GM19463 (cell line): ENCODE data around the gene FAM229B.
"Not testable (repeated sequence)": the region's sequence is repeated elsewhere in the genome, so short reads cannot be mapped to it uniquely, and the experiment has no call there.

ENCODE experiments used
- ATAC-seq: cut with Tn5 transposase; IDR thresholded peaks from one replicate; pipeline ENCODE4 v1.9.1; 2021; ENCODE audit warnings: mild to moderate bottlenecking, moderate library complexity; ENCODE audit not compliant: unreplicated experiment

The FAM229B gene, protein sequence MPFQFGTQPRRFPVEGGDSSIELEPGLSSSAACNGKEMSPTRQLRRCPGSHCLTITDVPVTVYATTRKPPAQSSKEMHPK

DNA sequence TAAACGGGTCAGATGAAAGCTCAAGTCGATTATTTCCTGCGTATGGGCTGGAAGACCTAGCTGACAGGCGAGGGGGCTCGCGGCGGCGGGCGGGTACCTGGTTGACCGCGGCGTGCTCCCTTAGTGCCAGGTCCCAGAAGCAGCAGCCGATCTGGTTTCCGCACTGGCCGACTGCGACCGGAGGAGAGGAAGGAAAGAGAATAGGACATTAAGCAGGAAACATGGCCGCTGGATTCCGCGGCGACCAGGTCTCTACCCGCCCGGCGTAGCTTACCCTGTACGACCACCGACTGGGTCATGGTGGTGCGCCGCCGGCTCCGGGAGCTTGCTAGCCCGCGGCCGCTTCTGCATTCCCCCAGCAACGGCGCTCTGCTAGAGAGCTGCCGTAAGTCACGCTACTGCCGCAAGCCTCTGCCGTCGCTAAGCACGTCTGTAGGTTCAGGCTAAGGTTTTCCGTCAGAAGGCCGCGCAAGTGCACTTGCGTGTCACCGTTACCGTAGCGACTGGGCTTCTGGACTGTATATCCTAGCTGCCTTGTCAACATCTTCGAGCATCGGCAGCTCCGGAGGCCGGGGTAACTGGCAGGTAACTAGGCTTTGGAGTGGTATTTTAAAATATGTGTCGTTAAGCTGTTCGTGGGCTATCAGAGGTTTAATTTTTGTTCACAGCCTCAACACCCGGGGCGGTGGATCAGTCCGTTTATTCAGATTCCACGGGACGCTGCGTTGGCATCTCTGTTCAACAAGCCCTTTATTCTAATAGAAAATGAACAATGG, at the start of gene FAM229B, which contains the start of gene TUBE1:
Gene FAM229B (plus strand): TSS at position 456 of the 776 bp plus-strand sequence. CDS start 11,693 bp downstream, outside the sequence.
Gene TUBE1 (minus strand): TSS at position 347 of the 776 bp plus-strand sequence. CDS start 48 bp downstream, at position 299.
- peak; percentile 95 for ATAC-seq

DNA sequence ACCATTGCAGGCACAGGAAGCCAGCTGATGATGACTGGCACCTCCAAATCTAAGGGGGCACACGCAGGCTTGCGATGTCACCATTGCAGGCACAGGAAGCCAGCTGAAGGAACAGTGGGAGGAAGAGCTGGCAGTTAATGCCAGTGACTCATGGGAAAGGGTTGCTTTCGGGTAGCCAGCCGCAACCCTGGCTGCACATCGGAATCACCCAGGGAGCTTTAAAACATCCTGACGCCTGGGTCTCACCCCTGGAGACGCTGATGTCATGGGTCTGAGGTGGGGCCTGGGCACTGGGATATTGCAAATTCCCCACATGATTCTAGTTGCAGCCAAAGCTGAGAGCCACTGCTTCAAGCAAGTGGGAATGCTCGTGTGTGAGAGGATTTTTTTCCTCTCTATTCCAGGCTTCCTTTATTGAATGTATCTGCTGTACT, 49.6 kb upstream of the FAM229B start:
- ATAC-seq: no peak

DNA sequence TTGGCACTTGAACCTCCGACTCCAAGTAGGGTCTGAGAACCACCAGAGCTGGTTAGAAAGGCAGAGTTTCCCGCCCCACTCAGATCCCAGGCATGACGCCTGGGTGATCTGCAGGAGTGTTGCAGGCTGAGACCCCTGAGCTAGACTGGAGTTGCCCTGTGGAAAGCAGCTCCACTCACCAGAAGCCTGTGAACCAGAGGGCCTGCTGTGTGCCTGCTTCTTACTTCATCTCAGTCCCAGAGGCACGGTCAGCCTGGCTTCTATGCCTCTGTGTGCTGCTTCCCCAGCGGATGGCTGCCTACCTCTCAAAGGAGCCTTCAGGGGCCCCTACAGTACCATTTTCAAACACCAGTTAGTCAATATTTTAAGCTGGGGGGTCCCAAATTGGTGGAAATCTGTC, 49.1 kb upstream of the FAM229B start:
- ATAC-seq: no peak

DNA sequence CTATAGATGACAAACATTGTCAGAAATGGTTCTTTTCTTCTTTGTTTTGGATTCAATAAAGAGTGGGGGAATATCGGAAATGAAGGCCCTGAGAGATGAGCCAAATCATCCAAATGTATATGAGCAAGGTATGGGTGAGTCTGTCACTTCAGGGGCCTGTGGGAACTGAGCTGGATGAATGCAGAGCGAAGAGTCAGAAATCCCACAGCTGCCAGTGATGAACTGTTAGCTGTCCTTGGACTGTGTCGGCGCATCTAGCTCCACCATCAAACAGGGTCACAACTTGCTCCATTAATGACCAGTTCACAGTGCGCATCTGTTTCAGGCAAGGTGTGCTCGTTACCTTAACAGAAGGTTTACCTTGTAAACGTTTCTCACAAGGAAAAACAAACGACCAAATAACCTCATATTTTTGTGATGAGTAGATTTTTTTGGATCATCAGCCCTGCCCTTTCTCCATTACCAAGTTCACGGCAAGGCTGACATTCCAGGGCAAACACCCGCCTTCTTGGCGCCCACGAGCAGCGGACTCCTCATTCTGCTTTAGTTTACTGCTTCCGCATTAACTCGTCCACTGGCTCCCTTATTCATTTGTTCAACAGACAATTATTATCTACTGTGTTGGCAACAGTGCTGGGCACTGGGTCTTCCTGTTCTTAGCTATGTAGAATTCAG, 48.5 kb upstream of the FAM229B start:
- ATAC-seq: no peak

DNA sequence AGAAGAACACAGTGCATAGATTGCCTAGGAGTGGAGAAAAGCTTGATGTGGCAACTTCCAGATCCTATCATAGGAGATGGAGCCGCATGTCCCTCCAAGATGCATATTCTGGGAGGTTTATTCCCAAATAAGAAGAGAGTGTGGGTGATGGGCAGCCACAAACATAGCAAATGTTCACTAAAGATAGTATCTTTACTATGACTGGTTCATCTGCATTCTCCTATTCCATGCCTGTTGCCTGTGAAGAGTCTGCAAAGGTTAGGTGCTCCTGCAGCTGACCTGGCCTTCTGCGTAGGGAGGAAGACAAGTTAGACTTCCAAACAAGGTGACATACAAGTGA, 48.0 kb upstream of the FAM229B start:
- ATAC-seq: no peak

DNA sequence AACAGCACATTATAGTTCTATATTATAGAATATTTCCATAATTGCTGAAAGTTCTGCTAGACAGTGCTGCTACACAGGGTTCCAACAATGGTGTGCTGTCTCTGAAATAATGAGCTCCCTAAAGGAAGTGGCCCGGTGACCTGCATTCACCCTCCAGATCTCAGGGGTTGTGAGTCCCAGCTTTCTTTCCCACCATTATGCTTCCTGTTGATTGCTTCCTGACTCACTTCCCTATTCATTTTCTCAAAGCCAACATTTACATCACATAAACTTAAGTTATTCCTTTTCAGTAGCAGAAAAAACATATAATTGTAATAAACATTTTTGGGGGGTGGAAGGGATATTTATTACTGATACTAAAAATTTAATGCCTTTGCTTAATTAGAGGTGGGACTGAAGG, 46.4 kb upstream of the FAM229B start:
- no peak for ATAC-seq

DNA sequence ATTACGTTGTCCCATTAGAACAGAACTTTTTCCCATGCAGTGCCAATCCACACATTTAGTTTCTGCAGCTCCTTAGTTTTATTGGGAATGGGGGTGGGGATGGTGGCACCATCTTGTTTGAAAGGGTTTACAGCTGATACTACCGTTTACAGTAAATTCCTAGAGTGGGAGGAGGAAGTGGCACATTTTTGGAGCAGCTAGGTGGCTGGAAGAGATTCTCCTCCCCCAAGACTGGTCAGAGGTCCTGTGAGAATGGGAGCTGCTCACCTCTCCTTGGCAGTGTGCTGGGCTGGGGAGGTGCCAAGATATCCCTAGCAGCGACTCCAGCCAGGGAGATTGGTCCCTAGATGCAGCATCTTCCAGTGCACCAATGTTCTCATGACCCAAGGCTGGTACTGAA, 45.9 kb upstream of the FAM229B start:
- no peak for ATAC-seq

DNA sequence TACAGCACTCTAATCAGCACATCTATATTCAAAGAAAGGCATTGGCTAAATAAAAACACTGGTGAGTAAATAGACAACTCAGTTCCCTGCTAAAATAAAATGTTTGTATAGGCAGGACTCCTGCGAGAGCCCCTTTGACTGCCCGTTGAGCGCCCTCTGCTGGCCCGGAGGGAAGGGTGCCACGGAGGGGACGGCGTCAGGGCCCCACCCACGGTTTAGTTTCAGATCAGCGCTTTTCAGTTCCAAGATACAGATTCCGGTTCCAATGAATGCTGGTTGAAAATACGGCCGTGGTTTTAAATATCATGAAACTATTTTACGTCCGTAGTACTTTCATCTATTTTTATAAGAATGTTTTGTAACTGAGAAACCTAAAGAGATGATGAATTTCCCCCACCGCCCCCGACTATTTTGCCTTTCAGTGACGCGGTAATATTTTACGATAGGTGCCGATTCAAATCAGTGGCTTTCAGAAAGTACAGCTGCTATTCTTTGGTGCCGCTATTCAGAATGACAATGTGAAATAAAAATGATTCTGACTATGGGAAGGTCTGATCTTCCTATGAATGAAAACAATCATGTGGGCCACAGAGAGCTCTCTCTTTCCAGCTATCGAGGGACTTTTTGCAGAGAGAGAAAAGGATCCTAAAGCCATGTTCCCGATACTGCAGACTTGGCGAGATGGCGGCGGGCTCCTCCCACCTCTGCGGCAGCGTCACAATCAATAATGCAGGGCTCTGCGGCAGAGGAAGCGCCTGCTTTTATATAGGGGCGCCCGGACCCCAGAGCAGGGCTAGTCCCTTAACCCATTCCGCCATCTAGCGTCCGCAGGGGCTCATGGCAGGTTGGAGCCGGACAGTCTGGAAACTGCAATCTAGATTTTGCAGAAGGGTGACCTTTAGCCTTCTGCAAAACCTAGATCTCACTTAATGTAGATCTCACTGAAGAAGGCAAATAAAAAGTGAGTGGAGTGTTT, 44.1 kb upstream of the FAM229B start:
- peak; percentile 88 for ATAC-seq

DNA sequence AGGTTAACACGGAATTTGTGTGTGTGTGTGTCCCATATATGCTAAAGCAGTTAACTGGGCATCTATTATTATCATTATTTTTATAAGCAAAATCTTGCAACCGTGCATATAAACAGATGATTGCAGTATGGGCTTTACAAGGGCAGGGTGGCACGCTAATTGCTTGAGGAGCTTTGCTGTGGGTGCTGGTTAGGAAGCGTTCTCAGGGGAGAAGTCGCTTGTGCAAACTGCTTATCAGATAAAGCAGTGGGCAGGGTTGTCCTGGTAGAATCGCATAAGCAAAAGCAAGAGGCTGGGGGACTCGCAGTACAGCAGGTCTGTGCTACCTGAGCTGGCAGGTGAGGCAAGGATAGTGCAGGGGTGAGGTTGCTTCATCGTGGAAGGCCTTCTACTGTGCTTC, 43.2 kb upstream of the FAM229B start:
- ATAC-seq: no peak

DNA sequence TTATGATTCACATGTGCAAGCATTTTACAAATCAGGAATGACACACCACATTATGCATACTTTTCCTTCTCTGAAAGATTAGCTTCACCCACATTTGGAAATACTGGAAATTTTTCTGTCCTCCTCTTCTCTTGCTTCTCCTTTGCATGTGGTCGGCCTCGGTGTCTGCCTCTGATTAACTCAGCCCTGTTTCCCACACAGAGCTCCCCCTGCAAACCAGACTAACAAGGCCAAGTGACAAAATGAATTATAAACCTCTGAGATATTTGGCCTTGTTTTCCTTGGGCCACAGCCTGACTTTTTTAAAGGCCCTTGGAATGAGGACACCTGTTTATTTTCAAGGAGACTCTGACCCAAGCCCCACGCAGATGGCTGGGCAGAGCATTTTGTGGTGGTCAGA, 42.5 kb upstream of the FAM229B start:
- no peak for ATAC-seq

DNA sequence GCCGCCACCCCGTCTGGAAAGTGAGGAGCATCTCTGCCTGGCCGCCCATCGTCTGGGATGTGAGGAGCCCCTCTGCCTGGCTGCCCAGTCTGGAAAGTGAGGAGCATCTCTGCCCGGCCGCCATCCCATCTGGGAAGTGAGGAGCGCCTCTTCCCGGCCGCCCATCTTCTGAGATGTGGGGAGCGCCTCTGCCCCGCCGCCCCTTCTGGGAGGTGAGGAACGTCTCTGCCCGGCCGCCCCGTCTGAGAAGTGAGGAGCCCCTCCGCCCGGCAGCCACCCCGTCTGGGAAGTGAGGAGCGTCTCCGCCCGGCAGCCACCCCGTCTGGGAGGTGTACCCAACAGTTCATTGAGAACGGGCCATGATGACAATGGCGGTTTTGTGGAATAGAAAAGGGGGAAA, 39.9 kb upstream of the FAM229B start:
- not testable (repeated sequence) for ATAC-seq

DNA sequence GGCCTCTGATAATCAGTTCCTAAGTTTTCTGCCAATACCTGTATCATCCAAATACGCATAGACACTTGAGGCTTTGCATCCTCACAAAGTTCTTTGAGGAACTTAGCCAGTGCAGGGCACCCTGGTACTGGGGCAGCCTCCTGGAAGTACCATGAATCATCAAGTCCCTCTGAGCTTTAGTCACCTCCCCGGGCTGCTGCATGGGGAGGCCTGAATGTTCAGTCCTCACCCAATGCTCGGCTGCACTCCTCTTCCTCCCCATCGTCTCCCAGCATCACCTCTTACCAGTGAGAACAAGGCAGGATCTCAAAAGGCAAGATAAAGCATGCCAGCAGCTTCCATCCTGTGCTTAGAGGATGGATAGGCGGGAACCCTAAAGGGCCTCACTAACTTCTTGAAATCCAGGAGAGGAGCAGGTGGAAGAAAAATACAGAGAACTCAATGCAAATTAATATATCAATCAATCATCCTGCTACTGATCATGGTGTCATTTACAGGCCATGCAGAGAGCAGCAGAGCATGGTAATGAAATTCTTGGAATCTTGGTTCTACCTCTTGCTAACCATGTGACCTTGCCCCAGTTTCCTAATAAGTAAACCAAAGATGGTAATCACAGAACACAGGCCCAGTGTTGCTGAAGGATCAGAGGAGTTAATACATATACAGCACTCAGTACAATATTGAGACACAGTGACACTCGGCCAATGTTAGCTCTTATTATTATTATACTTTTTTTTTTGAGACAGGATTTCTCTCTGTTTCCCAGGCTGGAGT, 38.2 kb upstream of the FAM229B start:
- ATAC-seq: no peak

DNA sequence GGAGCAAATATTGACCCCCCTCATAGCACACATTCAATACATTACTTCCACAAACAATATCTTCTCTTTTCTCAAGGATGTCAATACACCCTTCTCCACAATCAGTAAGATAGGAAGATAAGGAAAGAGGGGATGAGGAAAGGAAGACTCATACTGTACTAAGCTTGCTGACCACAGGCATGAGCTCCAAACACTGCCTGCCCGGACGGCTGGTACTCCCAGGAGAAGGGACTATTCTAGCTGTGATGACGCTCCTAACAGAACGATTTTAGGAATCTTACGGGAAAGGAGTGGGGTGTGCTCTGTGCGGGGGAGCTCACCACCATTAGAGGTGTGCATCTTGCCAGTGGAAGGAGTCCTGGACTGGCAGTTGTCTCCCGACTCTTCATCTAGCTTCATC, 37.4 kb upstream of the FAM229B start:
- ATAC-seq: no peak

DNA sequence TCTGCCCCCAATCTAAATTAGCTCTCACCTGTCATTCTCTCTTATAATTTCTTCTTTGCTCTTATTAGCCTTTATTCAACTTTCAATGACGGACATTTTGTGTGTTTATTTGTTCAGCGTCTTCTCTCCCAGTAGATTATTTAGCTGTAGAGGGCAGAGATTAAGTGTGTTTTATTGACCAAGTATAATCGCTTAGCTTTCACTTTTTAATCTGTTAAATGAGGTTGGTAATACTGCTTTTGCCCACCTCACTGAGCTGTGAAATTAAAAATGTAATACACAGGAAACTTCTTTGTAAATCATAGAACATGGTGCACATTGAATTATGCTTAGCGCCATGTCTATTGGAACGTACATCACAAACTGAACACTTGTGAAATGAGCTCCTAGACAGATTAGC, 37.0 kb upstream of the FAM229B start:
- ATAC-seq: no peak

DNA sequence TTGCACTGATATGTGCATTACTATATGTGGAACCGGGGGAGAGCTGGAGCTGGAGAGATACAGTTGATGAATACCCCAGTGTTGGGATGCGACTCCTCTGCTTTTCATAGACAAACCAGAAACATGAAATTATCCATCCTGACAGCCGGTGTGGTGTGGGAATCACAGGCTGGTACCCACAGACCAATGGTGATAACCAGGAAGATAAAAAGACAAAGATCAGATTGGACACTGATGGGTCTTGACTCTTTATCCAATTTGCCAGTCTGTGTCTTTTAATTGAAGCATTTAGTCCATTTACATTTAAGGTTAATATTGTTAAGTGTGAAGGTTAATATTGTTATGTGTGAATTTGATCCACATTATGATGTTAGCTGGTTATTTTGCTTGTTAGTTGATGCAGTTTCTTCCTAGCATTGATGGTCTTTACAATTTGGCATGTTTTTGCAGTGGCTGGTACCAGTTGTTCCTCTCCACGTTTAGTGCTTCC, 36.1 kb upstream of the FAM229B start:
- ATAC-seq: not testable (repeated sequence)

DNA sequence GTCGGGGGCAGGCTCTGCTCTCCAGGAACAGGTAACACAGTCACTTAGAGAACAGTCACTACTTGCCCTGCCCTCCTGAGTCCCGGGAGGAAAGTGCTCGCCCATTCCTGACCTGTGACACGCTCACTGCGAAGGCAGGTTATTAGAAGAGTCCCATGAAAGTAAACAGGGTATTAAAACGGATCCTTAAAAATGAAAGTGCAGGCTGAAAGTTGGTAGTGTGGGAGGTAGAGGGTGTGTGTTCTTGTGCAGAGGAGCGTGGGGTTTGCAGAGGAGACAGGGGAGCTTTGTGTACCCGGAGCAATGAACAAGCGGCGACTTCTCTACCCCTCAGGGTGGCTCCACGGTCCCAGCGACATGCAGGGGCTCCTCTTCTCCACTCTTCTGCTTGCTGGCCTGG, 33.4 kb upstream of the FAM229B start, which contains the start of gene CCN6:
Gene CCN6 (plus strand): TSS at position 104 of the 400 bp plus-strand sequence. CDS start 254 bp downstream, at position 358.
- ATAC-seq: no peak

DNA sequence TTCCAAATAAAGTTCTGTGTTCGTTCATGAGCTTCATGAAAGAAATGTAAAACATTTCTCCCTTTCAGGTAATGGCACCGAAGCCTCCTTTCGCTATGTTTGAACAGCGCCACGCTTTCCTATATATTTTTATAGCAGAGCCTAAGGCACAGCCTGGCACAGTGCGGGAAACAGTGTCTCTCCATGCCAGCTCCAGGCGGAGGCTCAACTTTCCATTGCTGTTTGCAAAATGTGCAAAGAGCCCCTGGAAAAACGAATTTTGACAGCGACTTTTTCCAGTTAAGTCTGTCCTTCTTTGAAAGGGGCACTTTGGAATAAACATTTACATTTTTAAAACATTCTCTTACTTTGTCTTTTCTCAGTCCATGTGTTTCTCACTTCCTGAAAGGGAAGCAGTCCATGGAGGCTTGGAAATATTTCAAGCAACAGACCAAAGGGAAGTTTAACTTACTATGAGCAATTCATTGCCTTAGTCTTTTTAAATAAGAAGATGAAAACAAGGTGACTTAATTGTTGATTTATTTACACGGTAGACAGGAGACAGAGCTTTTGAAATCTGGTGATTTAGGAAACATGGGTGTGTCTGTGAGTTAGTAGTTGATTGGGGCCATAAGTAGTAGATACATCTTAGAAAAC, 32.7 kb upstream of the FAM229B start:
- ATAC-seq: no peak

DNA sequence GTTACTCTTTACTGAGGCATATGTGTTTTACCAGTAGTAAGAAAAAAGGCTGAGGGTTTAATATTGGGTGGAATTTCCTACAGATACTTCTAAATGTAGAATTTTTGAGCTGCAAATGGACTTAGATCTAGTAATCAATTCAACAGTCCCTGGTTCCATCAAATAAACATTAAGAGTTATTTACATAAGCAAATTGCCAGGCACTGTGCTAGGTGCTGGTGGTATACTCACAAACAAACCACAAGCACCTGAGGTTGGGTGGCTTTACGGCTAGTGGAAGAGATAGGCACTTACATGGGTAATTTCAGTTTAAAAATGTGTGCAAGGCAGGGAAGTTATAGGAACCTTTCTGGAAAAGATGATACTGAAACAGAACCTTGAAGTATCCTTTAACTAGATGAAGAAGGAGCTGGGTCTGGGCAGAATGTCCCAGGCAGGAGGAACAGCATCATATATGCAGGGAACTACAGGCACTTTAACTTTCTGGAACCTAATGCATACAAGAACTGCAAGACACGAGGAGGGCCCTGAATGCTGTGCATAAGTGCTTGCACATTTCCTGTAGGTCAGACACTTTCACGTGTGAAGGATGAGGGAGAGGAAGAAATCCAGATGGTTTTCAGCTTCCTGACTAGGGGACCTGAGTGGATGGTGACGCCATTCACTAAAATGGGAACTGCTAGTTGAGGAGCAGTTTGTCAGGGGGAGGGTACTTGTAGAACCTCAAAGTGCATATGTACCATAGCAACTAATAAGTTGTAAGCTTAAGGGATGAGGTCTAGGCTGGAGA, 29.0 kb upstream of the FAM229B start:
- ATAC-seq: no peak

DNA sequence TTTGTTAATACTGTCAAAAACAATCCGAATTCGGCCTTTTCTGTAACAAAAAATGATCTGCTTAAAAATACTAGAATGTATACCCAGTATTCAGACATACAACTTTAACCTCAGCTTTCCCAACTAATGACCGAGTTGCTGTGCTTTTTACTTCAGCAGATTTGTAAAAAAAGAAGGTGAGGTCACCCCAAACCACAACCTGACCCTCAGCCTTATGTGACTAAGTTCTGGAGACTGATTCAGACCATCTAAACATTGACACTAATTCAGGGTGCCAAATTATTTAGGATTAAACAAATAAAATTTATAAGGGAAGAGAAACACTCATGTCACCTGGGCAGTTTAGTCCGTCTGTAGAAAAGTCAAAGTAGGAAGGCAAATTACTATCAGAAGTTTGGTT, 25.8 kb upstream of the FAM229B start:
- ATAC-seq: no peak
